Kidney glomerular epithelial cell (primary cell): Measurements from ENCODE around the gene SRGAP2B.
"Not testable (repeated sequence)": the region's sequence is repeated elsewhere in the genome, so short reads cannot be mapped to it uniquely, and the experiment has no call there.

Source experiments
- DNase-seq: peaks from one replicate; lab custom pipeline; 2025; lab: John Stamatoyannopoulos, UW

Gene SRGAP2B

GRCh38 chr1:145045571-145046273, 49.4 kb downstream of the SRGAP2B start:
- DNase-seq = not testable (repeated sequence)

GRCh38 chr1:145041519-145041918, 53.6 kb downstream of the SRGAP2B start:
- DNase-seq = not testable (repeated sequence)

GRCh38 chr1:145036019-145036418, 59.1 kb downstream of the SRGAP2B start:
- DNase-seq = not testable (repeated sequence)

GRCh38 chr1:145033523-145033922, 61.6 kb downstream of the SRGAP2B start:
- DNase-seq = not testable (repeated sequence)

- not testable (repeated sequence) for DNase-seq
Observed at GRCh38 chr1:145027251-145027650, 67.9 kb downstream of the SRGAP2B start.

GRCh38 chr1:145025286-145025685, 69.8 kb downstream of the SRGAP2B start:
- DNase-seq = not testable (repeated sequence)

- DNase-seq = not testable (repeated sequence)
Observed at GRCh38 chr1:145022259-145022658, 72.9 kb downstream of the SRGAP2B start.

GRCh38 chr1:145021749-145022148, 73.4 kb downstream of the SRGAP2B start:
- DNase-seq = not testable (repeated sequence)

GRCh38 chr1:145019709-145020108, 75.4 kb downstream of the SRGAP2B start:
- DNase-seq = not testable (repeated sequence)

- DNase-seq = not testable (repeated sequence)
Observed at GRCh38 chr1:145017725-145018124, 77.4 kb downstream of the SRGAP2B start.

- DNase-seq = not testable (repeated sequence)
Observed at GRCh38 chr1:145016492-145016862, 78.7 kb downstream of the SRGAP2B start.

GRCh38 chr1:145015744-145016491, 79.2 kb downstream of the SRGAP2B start:
- not testable (repeated sequence) for DNase-seq

- not testable (repeated sequence) for DNase-seq
Observed at GRCh38 chr1:145013353-145013752, 81.8 kb downstream of the SRGAP2B start.

- DNase-seq = not testable (repeated sequence)
Observed at GRCh38 chr1:145011811-145012210, 83.3 kb downstream of the SRGAP2B start.

- DNase-seq = not testable (repeated sequence)
Observed at GRCh38 chr1:145010580-145010979, 84.5 kb downstream of the SRGAP2B start.

- not testable (repeated sequence) for DNase-seq
Observed at GRCh38 chr1:145009928-145010327, 85.2 kb downstream of the SRGAP2B start.

- not testable (repeated sequence) for DNase-seq
Observed at GRCh38 chr1:145008388-145008787, 86.7 kb downstream of the SRGAP2B start.

GRCh38 chr1:145005142-145005541, 90.0 kb downstream of the SRGAP2B start:
- not testable (repeated sequence) for DNase-seq

- DNase-seq = not testable (repeated sequence)
Observed at GRCh38 chr1:145001381-145001780, 93.7 kb downstream of the SRGAP2B start.

- DNase-seq = not testable (repeated sequence)
Observed at GRCh38 chr1:145000743-145001326, 94.3 kb downstream of the SRGAP2B start.

- DNase-seq = not testable (repeated sequence)
Observed at GRCh38 chr1:145000074-145000742, 94.9 kb downstream of the SRGAP2B start.

- DNase-seq = not testable (repeated sequence)
Observed at GRCh38 chr1:144998981-144999273, 96.2 kb downstream of the SRGAP2B start.
